Activated T-cell treated with anti-CD3 and anti-CD28 coated beads for 48 hours (primary cell): ENCODE data around the gene ADAMTS7.

Experiments
- DNase-seq: peaks from one replicate; pipeline ENCODE4 v3.0.0-alpha.2; 2020; ENCODE audit warnings: low read depth

ADAMTS7 gene

GRCh38 chr15:78715930-78716329 lies 95.3 kb downstream of the ADAMTS7 start:
- DNase-seq, result no peak

- DNase-seq, result no peak
These were observed 95.8 kb downstream of the ADAMTS7 start for GRCh38 chr15:78715434-78715833.

GRCh38 chr15:78714890-78715289 lies 96.4 kb downstream of the ADAMTS7 start:
- no peak for DNase-seq

- no peak for DNase-seq
These were observed 98.3 kb downstream of the ADAMTS7 start for GRCh38 chr15:78712797-78713515.

- DNase-seq, result no peak
These were observed 99.6 kb downstream of the ADAMTS7 start for GRCh38 chr15:78711638-78712037.

- peak; percentile 66 for DNase-seq
These were observed 101.9 kb downstream of the ADAMTS7 start for GRCh38 chr15:78709263-78709882.
